Ovary (tissue), 9 donors: ENCODE data around the gene ALCAM. TPM values are rescaled to one million over a fixed set of nuclear protein-coding genes. Genes with fewer than 3 reads are reported as not detected.

Source experiments
- DNase-seq, 5 donors: peaks; one replicate each; pipeline ENCODE4 v3.0.0-alpha.2; 2019 to 2020
- H3K27ac ChIP-seq, 2 donors: fragments of 200-600 bp; one replicate each; pipeline versions ENCODE4 v1.5.1 to v1.8.0; 2019 to 2022
- H3K27me3 ChIP-seq: fragments of 200-600 bp; one replicate; pipeline ENCODE4 v1.8.0; 2022
- H3K36me3 ChIP-seq: fragments of 200-600 bp; sonication (generic); one replicate; pipeline ENCODE4 v1.5.1; 2019
- H3K4me1 ChIP-seq: one replicate; pipeline ENCODE4 v1.8.1; 2013; ENCODE audit warnings: mild to moderate bottlenecking, moderate library complexity; ENCODE audit not compliant: insufficient read depth
- H3K4me3 ChIP-seq: fragments of 200-600 bp; sonication (generic); one replicate; pipeline ENCODE4 v1.5.1; 2017
- H3K9me3 ChIP-seq, 2 donors: fragments of 200-600 bp in 1 of 2; sonication (generic) in 1 of 2; one replicate each; pipeline versions ENCODE4 v1.5.1 to v1.8.1; 2013 to 2019; ENCODE audit warnings: mild to moderate bottlenecking in 1 of 2, moderate library complexity in 1 of 2
- EP300 ChIP-seq: sonication (generic); formaldehyde crosslinking; IDR thresholded peaks from one replicate; pipeline ENCODE4 v1.6.1; 2017; ENCODE audit warnings: antibody characterized with exemption
- POLR2A ChIP-seq: fragments of 450-650 bp; IDR thresholded peaks from one replicate; pipeline ENCODE4 v1.6.1; 2017; ENCODE audit warnings: antibody characterized with exemption, mild to moderate bottlenecking, moderate library complexity
- WGBS, 3 donors: extraction: QIAGEN DNeasy Blood & Tissue Kit in 1 of 3; methylation state at CpG; one replicate each; pipeline versions ENCODE4 v1.1.5 to v1.1.7; 2013 to 2017; 5-methylcytosine and 5-hydroxymethylcytosine counted together
- intact Hi-C, 4 donors: fragments of 100-400 bp; cut with DNase I; formaldehyde crosslinking; loops; one replicate each; pipeline versions ENCODE4 v1.11.0 to v1.15.1; 2022 to 2023
- polyA plus RNA-seq, 2 donors: library from polyadenylated mRNA; stranded (reverse); fragments of 200-250 nt in 1 of 2; fragments of 350-450 nt in 1 of 2; fragmentation: Illumina TruSeq in 1 of 2; extraction: RNeasy Lipid Tissue Mini Kit (QIAGEN cat#74804) in 1 of 2; gene quantifications; one replicate each; pipeline ENCODE4 v1.2.3, GENCODE V29; 2013 to 2014
- total RNA-seq, 7 donors: library from RNA; depleted of rRNA in 2 of 7; stranded (reverse); fragments of >200 nt in 2 of 7; fragmentation: NEBNext Ultra II Directional in 3 of 7; extraction: Animal tissue kit (Norgen Biotek cat#: 25700) in 3 of 7; gene quantifications; one replicate each; pipeline versions ENCODE4 v1.1.0 to v1.2.4, GENCODE V29; 2016 to 2023
- TF ChIP-seq, protein P1 (sequence below), 3 donors: fragments of 450-650 bp in 2 of 3; fragments of 200-600 bp in 1 of 3; IDR thresholded peaks; one replicate each; pipeline versions ENCODE4 v1.5.1 to v1.8.0; 2016 to 2022; ENCODE audit warnings: antibody characterized with exemption in 3 of 3, mild to moderate bottlenecking in 1 of 3
- donor health status: DM: no; HTN: no; CAD: no; lungs with moderate emphysema.
- donor health status: DM: no; HTN: no; CAD: no.
- donor health status: Bipolar disorder and iron deficiency.
- donor health status: DM: yes; HTN: yes; CAD: no.
- donor health status: DM: no; HTN: no; CAD: no.
- donor health status: DM: yes; HTN: yes; CAD: no.

ALCAM gene
- total and polyA plus RNA-seq, 9 donors, result 25.0 to 279 (median 52.1) TPM

DNA sequence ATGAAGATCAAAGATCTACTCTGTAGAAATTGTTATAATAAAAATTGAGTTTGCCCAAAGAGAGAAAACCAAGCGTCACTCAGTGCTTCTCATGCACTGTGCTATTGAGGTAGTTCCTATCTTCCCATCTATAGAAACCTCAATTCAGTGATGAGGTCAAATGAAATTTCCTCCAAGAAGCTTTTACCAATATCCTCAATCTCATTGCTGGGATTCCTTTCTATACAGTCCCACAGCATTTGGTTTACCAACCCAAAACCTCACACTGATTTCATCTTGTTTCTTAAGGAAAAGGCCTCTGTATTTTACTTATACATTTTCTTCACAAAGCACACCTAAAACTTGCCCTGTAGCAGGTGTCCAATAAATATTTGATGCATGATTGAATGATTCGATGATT is 147.2 kb downstream of the ALCAM start:
- no peak for TF ChIP-seq EP300
- TF ChIP-seq POLR2A, result no peak
- no peak overlapping the region for H3K27ac ChIP-seq
- no peaks in the 10 kb centered on the region for H3K27me3 ChIP-seq
- H3K9me3 ChIP-seq, result no peaks in the 10 kb centered on the region
- no peaks in the 10 kb centered on the region for H3K36me3 ChIP-seq
- DNase-seq, result no peak
- H3K4me3 ChIP-seq, result no peak overlapping the region
- intact Hi-C loops, result no loop called here
- no peaks in the 10 kb centered on the region for H3K4me1 ChIP-seq
- WGBS, 3 donors, result 97 to 99% (median 98%) methylated on average over 2 of the region's 2 CpGs

DNA sequence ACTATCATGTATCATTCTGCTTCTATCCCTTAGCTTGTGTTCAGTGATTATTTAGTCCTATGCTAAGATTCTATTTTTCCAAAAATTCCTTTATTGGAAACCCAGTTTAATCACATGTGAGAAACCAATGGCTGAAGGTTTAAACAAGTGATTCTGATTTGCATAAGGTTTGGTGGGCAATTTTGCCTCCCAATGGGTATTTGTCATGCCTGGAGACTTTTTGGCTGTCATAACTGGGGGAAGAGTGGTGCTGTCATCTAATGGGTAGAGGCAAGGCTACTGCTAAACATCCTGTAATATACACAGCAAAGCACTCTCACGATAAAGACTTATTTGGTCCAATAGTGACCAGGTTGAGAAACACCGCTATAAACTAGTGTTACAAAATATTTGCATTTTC is 148.7 kb downstream of the ALCAM start:
- no peak for DNase-seq
- WGBS, 3 donors, result 92 to 98% (median 96%) methylated on average over 2 of the region's 2 CpGs
- Histone ChIP-seq H3K27me3 (no peaks in the 10 kb centered on the region), H3K36me3 (no peaks in the 10 kb centered on the region), H3K4me1 (no peaks in the 10 kb centered on the region), H3K4me3 (no peak overlapping the region), H3K9me3 (no peaks in the 10 kb centered on the region), H3K27ac (no peak overlapping the region)
- TF ChIP-seq POLR2A (no peak), EP300 (no peak)
- TF ChIP-seq, protein P1, sequence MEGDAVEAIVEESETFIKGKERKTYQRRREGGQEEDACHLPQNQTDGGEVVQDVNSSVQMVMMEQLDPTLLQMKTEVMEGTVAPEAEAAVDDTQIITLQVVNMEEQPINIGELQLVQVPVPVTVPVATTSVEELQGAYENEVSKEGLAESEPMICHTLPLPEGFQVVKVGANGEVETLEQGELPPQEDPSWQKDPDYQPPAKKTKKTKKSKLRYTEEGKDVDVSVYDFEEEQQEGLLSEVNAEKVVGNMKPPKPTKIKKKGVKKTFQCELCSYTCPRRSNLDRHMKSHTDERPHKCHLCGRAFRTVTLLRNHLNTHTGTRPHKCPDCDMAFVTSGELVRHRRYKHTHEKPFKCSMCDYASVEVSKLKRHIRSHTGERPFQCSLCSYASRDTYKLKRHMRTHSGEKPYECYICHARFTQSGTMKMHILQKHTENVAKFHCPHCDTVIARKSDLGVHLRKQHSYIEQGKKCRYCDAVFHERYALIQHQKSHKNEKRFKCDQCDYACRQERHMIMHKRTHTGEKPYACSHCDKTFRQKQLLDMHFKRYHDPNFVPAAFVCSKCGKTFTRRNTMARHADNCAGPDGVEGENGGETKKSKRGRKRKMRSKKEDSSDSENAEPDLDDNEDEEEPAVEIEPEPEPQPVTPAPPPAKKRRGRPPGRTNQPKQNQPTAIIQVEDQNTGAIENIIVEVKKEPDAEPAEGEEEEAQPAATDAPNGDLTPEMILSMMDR (IDR thresholded peaks at IDR 0.05), result no peak
- intact Hi-C loops, result no loop called here

DNA sequence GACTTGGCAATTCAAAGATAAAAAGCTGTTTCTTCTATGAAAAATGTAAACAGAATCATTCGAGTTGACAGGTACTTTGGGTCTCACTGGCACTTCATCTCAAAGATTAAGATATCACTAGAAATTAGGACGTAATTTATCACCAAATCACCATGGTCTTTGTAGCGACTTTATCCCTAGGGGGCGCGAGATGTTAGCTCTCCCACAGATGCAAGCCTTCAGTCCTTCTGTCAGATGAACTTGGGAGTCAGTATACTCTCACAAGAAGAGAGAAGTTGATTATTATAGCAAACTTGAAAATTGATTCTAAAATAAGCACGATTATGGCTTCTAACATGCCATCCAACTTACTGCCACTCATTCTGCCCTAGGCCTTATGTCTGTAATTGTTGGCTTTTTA is 150.3 kb downstream of the ALCAM start:
- Histone ChIP-seq H3K9me3 (no peaks in the 10 kb centered on the region), H3K4me3 (no peak overlapping the region), H3K27ac (no peak overlapping the region), H3K4me1 (no peaks in the 10 kb centered on the region), H3K27me3 (no peaks in the 10 kb centered on the region), H3K36me3 (no peaks in the 10 kb centered on the region)
- 67 to 72% (median 70%) methylated on average over 6 of the region's 6 CpGs for WGBS, 3 donors
- no peak for DNase-seq
- TF ChIP-seq, protein P1 (IDR thresholded peaks at IDR 0.05), result no peak
- TF ChIP-seq POLR2A, result no peak
- TF ChIP-seq EP300, result no peak
- intact Hi-C loops, result no loop called here

DNA sequence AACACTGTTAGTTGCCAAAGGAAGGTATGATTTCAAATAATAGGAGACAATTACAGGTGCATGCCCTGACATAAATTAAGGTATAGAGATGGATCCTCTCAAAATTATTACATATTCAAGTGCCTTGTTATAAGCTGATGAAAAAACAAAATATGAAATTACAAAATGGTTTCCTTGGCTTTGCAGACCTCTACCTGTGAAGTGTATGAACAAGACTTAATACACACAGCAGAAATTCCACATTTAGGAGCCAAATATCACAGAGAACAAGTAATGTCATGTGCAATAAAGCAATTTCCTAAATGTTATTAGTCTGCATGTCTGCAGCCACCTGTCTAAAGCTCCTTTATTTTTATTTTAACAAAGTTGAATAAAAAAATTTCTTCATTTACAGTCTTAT is 151.5 kb downstream of the ALCAM start:
- TF ChIP-seq, protein P1 (IDR thresholded peaks at IDR 0.05), result no peak
- TF ChIP-seq EP300 (no peak), POLR2A (no peak)
- no peaks in the 10 kb centered on the region for H3K9me3 ChIP-seq
- H3K4me1 ChIP-seq, result no peaks in the 10 kb centered on the region
- no peaks in the 10 kb centered on the region for H3K36me3 ChIP-seq
- DNase-seq, result no peak
- H3K27me3 ChIP-seq, result no peaks in the 10 kb centered on the region
- H3K4me3 ChIP-seq, result no peak overlapping the region
- H3K27ac ChIP-seq, result no peak overlapping the region
- intact Hi-C loops, result no loop called here

DNA sequence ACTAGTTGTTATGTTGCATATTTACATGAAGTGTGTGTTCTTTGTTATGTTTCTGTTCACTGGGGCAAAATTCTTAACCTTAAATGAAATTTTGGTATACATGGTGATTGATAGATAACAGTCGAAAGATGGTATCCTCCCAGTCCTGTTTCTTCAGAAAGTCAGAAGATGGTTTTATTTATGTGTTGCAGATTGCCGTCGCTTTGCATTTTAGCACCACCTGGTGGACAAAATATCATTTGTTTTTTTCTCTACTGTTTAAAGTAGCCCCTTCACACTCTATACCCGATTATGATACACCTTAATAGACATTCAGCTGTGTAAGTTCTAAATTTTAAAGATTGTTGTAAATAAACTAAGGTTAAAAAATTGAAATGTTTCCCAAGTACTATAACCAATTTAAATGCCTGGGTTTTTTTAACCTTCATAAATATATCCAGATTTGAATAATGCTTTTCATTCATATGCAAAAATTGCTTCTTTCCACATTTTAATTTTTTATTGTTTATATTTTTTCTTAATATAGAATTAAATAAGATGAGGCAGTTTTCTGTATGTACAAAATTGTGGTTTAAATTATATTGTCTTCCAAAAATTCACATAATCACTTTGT is 152.2 kb downstream of the ALCAM start:
- H3K4me1 ChIP-seq, result no peaks in the 10 kb centered on the region
- intact Hi-C loops, result no loop called here
- no peaks in the 10 kb centered on the region for H3K27me3 ChIP-seq
- H3K27ac ChIP-seq, result no peak overlapping the region
- 1 to 2% (median 1%) methylated on average over 4 of the region's 4 CpGs for WGBS, 3 donors
- no peak overlapping the region for H3K4me3 ChIP-seq
- TF ChIP-seq, protein P1 (IDR thresholded peaks at IDR 0.05), result peak; percentile 43 to 51 (median 44)
- TF ChIP-seq EP300 (no peak), POLR2A (no peak)
- no peak for DNase-seq
- no peaks in the 10 kb centered on the region for H3K9me3 ChIP-seq
- no peaks in the 10 kb centered on the region for H3K36me3 ChIP-seq
